Muscle of leg (tissue), 11 donors: ENCODE data around the gene CSF1R. TPM values are rescaled to one million over a fixed set of nuclear protein-coding genes. Genes with fewer than 3 reads are reported as not detected.

Experiments used
- DNase-seq: peaks from one replicate; pipeline ENCODE4 v3.0.0; 2013
- H3K27ac ChIP-seq: one replicate; pipeline ENCODE4 v1.5.1; 2013; ENCODE audit warnings: mild to moderate bottlenecking, low read length, control low read depth
- H3K27me3 ChIP-seq: one replicate; pipeline ENCODE4 v1.6.1; 2013; ENCODE audit warnings: low read length; ENCODE audit not compliant: control insufficient read depth, insufficient read depth
- H3K36me3 ChIP-seq: one replicate; pipeline ENCODE4 v1.6.1; 2013; ENCODE audit warnings: low read length; ENCODE audit not compliant: control insufficient read depth, insufficient read depth
- H3K4me1 ChIP-seq: one replicate; pipeline ENCODE4 v1.6.1; 2013; ENCODE audit warnings: low read length; ENCODE audit not compliant: control insufficient read depth, insufficient read depth
- H3K4me3 ChIP-seq: one replicate; pipeline ENCODE4 v1.5.1; 2013; ENCODE audit warnings: low read length, control low read depth
- H3K9me3 ChIP-seq: replicated peaks from 2 replicates; pipeline ENCODE4 v1.6.1; 2013; ENCODE audit warnings: low read depth, low read length; ENCODE audit not compliant: control insufficient read depth
- WGBS: methylation state at CpG from one replicate; pipeline ENCODE4 v1.1.5; 2013; ENCODE audit warnings: missing lambda C conversion rate; ENCODE audit not compliant: insufficient coverage; 5-methylcytosine and 5-hydroxymethylcytosine counted together
- polyA plus RNA-seq, 8 donors: library from polyadenylated mRNA; unstranded; fragments of 120-200 nt; gene quantifications; one replicate each; pipeline versions ENCODE4 v1.2.1 to v1.2.3, GENCODE V29; 2013; ENCODE audit warnings: inconsistent platforms in 1 of 8, low replicate concordance in 1 of 8; ENCODE audit not compliant: insufficient read length in 8 of 8, insufficient read depth in 1 of 8
- total RNA-seq: library from RNA; stranded (reverse); fragments of 120-200 nt; gene quantifications from one replicate; pipeline ENCODE4 v1.2.4, GENCODE V29; 2013

CSF1R gene
- total and polyA plus RNA-seq, 9 donors = 9.2 to 34.5 (median 27.3) TPM

DNA sequence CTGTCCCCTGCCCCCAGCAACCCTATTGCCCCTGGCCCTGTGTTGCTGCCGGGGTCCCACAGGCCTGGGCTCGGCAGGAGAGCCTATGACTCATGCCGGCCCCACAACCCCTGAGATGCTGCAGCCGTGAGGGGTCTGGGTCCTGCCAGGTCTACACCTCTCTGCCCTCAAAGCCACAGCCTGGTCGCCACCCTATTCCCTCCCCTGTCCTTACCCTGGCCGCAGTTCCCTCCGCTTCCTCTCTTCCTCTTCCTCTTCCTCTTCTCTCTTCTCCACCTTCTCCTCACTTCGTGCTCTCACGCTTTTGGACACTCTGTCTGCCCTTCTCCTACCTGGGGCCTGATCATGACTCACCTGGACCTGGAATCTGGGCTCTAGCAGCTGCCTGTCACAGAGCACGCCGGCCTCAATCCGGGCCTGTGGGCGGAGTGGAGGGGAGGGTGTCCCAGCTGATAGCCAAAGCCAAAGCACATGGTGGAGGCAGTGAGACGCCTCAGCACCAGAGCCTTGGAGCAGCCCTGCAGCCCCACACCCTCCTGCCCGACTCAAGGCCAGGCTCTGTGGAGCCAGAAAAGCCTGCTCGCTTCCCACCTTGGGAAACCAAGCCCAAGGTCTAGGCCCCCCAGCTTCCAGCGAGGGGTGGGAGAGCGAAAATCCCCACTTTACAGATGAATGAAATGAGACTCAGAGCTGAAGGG is 26.8 kb upstream of the CSF1R start:
- Histone ChIP-seq H3K27ac (no peak overlapping the region), H3K9me3 (no peaks in the 10 kb centered on the region), H3K4me1 (peaks cover 18% of the 10 kb centered on the region), H3K36me3 (peaks cover 11% of the 10 kb centered on the region), H3K27me3 (no peaks in the 10 kb centered on the region), H3K4me3 (no peak overlapping the region)
- DNase-seq = peak; percentile 30
- WGBS = 46% methylated on average over 12 of the region's 18 CpGs

DNA sequence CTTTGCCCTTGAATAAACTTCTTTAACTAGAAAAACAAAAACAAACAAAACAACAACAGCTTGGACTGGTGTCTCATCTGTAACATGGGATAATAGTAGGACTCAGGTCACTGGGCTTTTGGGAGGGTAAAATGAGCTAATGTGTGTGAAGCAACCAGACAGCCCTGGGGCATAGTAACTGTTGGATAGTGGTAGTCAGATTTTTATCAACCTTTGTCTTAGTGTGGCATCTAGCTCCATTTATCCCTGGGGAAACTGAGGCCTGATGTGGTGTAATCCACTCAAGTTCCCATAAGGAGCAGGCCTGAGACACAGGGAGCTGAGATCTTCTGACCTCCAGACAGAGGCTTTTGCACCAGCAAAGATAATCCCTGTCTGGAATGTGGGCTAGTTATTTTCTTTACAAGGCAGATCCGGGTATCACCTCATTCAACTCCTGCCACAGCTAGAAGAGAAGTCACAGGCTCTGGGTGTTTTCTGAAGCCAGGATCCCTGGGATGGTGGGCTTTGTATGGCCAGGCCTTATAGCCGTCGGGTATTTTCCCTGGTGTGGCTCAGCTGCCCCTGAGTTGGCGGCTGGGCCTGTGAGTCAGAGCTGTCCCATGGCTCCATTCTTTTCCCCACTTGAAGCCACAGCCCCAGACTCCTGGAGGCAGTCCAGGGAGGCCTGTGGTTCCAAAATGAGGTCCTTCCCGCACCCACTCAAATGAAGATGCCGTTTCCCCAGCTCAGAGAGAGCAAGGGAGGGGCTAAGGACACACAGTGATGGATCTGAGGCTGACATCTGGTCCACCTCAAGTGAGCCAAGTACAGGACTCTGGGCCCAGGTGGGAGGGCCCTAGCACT is 26.1 kb upstream of the CSF1R start:
- DNase-seq = peak; percentile 47
- Histone ChIP-seq H3K4me3 (no peak overlapping the region), H3K27me3 (no peaks in the 10 kb centered on the region), H3K9me3 (no peaks in the 10 kb centered on the region), H3K27ac (no peak overlapping the region), H3K36me3 (peaks cover 10% of the 10 kb centered on the region), H3K4me1 (peaks cover 18% of the 10 kb centered on the region)
- 55% methylated on average over 4 of the region's 6 CpGs for WGBS

DNA sequence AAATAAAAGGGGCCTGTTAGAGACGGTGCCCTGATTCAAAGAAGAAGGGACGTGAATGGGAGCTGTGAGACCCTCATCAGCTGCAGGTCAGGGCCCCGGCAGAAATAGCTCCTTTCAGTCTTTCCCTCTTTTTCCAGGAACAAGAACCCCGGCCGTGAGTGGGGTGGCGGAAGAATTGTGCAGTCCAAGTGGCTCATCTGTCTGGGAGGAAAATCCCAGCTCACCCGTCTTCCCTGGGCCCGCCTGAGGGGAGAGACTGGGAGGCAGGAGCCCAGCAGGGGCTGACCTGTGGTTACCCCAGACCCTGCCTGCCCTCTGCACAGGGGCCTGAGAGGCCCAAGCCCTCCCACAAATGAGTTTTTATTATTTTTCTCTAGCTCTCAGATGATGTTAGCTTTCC is 24.8 kb upstream of the CSF1R start:
- Histone ChIP-seq H3K4me3 (no peak overlapping the region), H3K9me3 (no peaks in the 10 kb centered on the region), H3K36me3 (peaks cover 10% of the 10 kb centered on the region), H3K27ac (no peak overlapping the region), H3K27me3 (no peaks in the 10 kb centered on the region), H3K4me1 (peaks cover 20% of the 10 kb centered on the region)
- WGBS = 49% methylated on average over 3 of the region's 8 CpGs
- DNase-seq = peak; percentile 6

DNA sequence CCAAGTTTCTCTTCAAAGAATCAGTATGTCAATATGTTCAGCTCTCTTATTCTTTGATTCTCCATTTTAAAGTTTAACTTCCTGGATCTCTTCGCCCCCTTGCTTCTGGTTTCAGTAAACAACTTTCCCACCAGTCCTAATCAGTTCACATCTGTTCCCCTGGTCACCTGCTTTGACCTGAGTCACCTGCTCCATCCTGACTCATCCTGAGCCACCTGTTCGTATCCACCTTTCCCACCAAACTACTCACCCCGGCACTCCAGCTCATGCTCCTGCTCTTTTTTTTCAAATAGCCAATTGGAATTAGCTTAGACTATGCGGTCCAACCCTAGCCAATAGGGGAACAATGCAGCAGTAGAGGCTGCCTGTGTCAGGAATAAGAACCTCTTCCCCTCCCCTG is 23.6 kb upstream of the CSF1R start:
- DNase-seq = no peak
- 58% methylated on average over 4 of the region's 4 CpGs for WGBS
- Histone ChIP-seq H3K4me1 (peaks cover 20% of the 10 kb centered on the region), H3K4me3 (no peak overlapping the region), H3K27me3 (no peaks in the 10 kb centered on the region), H3K36me3 (peaks cover 6% of the 10 kb centered on the region), H3K9me3 (no peaks in the 10 kb centered on the region), H3K27ac (no peak overlapping the region)

DNA sequence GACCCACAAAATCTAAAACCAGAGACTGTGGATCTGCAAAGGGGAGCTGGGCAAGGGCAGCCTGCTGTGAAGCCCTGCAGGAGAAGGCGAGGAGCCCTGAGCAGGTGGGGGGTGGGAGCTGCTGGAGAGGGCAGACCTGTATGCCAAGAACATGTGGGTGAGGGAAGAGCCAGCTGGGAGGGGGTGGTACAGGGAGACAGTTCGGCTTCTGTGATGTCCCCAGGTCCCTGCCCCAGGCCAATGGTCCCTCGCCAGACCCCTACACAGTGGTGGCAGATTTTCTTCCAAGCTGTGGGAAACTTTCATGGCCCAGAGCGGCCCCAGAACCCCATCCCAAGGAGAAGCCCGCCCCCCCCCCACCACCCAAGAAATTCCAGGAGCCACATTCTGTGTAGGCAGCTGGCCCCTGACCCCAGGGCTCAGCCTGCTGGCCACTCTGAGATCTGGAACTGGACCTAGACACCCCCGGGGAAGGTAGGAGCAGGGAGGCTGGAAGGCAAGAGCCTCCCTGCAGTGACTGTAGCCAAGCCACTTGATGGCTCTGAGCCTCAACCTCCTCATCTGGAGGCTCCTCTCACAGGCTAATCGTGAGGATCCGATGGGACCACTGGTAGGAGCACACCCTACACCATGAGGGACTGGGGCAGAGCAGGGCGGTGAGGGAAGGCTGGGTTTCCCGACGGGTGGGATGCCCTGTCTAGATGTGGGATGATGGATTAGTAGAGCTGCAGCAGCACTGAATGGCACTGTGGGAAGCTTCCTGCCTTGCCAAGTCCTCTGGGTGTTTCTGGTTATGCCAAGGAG is 22.6 kb upstream of the CSF1R start:
- H3K4me1 ChIP-seq = peaks cover 15% of the 10 kb centered on the region
- H3K36me3 ChIP-seq = peaks cover 1% of the 10 kb centered on the region
- no peaks in the 10 kb centered on the region for H3K27me3 ChIP-seq
- no peak overlapping the region for H3K27ac ChIP-seq
- WGBS = 84% methylated on average over 3 of the region's 11 CpGs
- H3K4me3 ChIP-seq = no peak overlapping the region
- DNase-seq = peak; percentile 5
- no peaks in the 10 kb centered on the region for H3K9me3 ChIP-seq

DNA sequence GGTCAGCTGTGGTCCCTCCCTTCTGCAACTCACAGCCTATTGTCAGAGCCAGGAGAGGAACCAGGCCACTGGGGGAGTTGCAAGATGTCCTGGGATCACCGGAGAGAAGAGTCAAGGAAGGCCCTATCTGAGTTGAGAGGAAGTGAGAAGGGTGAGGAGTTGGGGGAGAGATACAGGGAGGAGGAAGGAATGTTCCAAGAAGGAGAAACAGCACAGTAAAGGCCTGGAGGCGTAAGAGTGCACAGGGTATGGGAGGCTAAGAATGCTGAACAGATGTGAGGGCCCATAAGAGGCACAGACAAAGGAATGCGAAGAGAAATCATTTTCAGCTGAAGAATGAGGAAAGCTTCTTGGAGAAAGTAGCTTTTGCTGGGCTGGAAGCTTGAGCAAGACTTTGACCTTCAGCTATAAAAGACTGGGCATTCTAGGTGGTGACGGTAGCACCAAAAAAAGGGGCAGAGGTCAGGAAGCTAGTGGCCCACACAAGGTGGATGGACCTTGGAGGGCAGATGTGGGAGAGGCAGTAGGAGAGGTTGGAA is 21.6 kb upstream of the CSF1R start:
- 39% methylated on average over 3 of the region's 4 CpGs for WGBS
- H3K4me3 ChIP-seq = no peak overlapping the region

DNA sequence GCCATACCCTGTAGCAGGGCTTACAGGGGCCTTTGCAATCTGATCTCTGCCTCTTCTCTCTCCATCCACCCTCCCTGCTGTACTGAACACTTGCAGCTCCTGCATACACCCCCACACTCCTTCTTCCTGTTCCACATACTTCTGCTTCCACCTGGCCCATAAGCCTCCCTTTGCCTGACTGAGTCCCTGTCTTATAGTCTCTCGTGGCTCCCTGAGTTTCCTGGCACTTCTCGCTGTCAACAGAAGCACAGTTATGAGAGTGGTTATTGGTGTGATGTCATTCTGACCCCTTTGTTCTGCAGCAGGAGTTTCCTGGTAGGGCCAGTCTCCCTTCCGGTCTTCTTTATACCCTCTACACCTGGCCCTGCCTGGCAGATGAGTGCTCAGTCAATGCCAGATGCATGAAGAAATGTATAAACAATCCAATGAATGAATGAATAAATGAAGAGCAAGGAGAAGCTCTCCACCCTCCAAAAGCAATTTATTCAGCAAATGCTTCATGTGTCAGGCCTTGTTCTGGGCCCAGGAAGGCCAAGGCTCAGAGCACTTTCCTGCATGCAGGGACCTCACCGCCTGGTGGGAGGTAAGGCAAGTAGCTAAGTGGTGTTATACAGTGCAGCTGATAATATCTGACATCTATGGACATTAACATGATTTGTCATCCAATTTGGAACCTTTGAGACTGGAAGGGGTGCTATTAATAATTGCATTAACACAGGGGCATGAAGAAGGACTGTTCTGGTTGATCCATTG is 20.5 kb upstream of the CSF1R start:
- no peaks in the 10 kb centered on the region for H3K9me3 ChIP-seq
- peak; percentile 22 for DNase-seq
- no peaks in the 10 kb centered on the region for H3K27me3 ChIP-seq
- no peak overlapping the region for H3K27ac ChIP-seq
- H3K4me1 ChIP-seq = peaks cover 2% of the 10 kb centered on the region
- no peaks in the 10 kb centered on the region for H3K36me3 ChIP-seq
- WGBS = 100% methylated on average over 1 of the region's 4 CpGs
- no peak overlapping the region for H3K4me3 ChIP-seq

More for the DNA sequence above, 21.6 kb upstream of the CSF1R start:
- peak; percentile 20 for DNase-seq
- H3K27ac ChIP-seq = no peak overlapping the region
- H3K36me3 ChIP-seq = no peaks in the 10 kb centered on the region
- no peaks in the 10 kb centered on the region for H3K9me3 ChIP-seq
- peaks cover 10% of the 10 kb centered on the region for H3K4me1 ChIP-seq
- H3K27me3 ChIP-seq = no peaks in the 10 kb centered on the region

DNA sequence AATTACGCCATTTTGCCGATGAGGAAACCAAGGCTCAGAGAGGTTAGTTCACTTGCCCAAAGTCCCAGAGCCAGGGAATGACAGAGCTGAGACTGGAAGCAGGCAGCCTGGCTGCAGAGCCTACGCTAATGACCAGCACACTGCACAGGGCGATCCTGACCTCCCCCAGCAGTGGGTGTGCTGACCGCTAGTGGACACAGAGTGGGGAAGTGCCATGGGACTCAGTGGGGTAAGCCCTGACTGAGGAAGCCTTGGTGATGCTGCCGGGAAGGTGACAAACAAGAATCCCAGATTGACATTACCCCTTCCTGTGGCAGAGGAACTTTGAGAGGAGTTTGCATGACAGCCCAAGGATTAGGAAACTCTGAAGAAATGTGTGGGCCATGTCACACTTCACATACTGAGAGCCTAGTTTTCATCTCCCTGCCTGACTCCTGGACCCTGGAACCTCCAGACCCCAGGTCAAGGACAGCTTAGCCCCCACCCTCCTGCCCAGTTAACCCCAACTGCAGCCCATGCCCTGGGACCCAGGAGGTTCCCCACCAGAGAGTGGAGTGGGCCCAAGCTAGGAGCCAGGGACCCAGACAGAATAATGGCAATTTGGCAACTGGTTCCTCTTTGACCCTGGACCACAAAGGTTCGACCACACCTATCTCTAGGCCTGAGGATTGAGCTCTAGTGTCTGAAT is 19.7 kb upstream of the CSF1R start:
- H3K27me3 ChIP-seq = no peaks in the 10 kb centered on the region
- 81% methylated on average over 5 of the region's 7 CpGs for WGBS
- no peaks in the 10 kb centered on the region for H3K9me3 ChIP-seq
- H3K36me3 ChIP-seq = no peaks in the 10 kb centered on the region
- H3K4me1 ChIP-seq = peaks cover 2% of the 10 kb centered on the region
- H3K27ac ChIP-seq = no peak overlapping the region
- DNase-seq = no peak
- no peak overlapping the region for H3K4me3 ChIP-seq

DNA sequence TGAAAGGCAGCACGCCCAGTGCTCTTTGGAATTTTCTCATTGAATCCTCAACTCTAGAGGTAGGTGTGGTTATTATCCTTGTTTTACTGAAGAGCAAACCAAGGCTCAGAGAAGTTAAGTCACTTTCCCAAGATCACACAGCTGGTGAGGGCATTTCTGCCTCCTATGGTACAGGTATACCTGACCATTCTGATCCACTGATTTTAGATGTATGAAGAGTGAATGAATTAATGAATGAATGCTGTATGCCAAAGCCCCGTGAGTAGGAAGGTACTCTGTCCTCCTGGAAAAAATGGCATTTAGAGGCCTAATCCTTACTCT is 18.2 kb upstream of the CSF1R start:
- Histone ChIP-seq H3K36me3 (no peaks in the 10 kb centered on the region), H3K4me1 (peaks cover 2% of the 10 kb centered on the region), H3K27me3 (no peaks in the 10 kb centered on the region), H3K27ac (no peak overlapping the region), H3K4me3 (no peak overlapping the region), H3K9me3 (no peaks in the 10 kb centered on the region)
- no peak for DNase-seq
- no CpG with 5 or more reads among the region's 2 CpGs for WGBS
